ENCODE results near the gene ZMYND11. TPM values are rescaled to one million over a fixed set of nuclear protein-coding genes. Genes with fewer than 3 reads are reported as not detected.

The ZMYND11 gene
- total and polyA plus RNA-seq, 9 of the 15 experiments (the other 6 are each of a cell fraction or from before 2014, with no cell fraction given): 2.7 to 13.8 (median 8.8) TPM

GRCh38 chr10:271201-271600 is 135.9 kb downstream of the ZMYND11 start:
- ATAC-seq (no peak), DNase-seq (ENCODE audit: extremely low read depth in 1 of 4, low spot score in 3 of 4) (no peak), FAIRE-seq (no peak)
- CTCF ChIA-PET (ENCODE audit: low intra/inter-chr PET ratio): no interaction called here
- peaks cover 15% of the 10 kb centered on the region; the same call in 1 of the 2 replicates for H4K20me1 ChIP-seq (replicated peaks; ENCODE audit: control insufficient read depth, insufficient read depth, low read length)
- BruUV-seq (replicated peaks): no TSS peak
- H3K79me2 ChIP-seq (ENCODE audit: control insufficient read depth, insufficient read depth, low read length): no peaks in the 10 kb centered on the region
- peaks cover 46 to 63% of the 10 kb centered on the region in 2 experiments for H3K27me3 ChIP-seq (ENCODE audit: control insufficient read depth in 2 of 2, insufficient read depth in 2 of 2, low read length in 2 of 2)
- H3K4me1 ChIP-seq (replicated peaks in 1 of 2; ENCODE audit: control insufficient read depth in 2 of 2, insufficient read depth in 2 of 2, low read length in 2 of 2): no peaks in the 10 kb centered on the region
- no peaks in the 10 kb centered on the region for H3K36me3 ChIP-seq (ENCODE audit: control insufficient read depth, insufficient read depth, low read length)
- H2AFZ ChIP-seq (ENCODE audit: low read depth, low read length): no peak overlapping the region
- no peak overlapping the region for H3K27ac ChIP-seq (ENCODE audit: extremely low read depth, low read depth, low read length)
- POLR2A ChIA-PET: no interaction called here
- no peak overlapping the region for H3K9ac ChIP-seq (ENCODE audit: insufficient read depth in 1 of 2, low read depth in 2 of 2, low read length in 2 of 2)
- no peak overlapping the region for H3K4me2 ChIP-seq (ENCODE audit: insufficient read depth, low read length)
- no peak overlapping the region for H3K4me3 ChIP-seq
- TF ChIP-seq CBX3 (IDR thresholded peaks at IDR 0.05; ENCODE audit: borderline replicate concordance in 1 of 2, low read length in 2 of 2) (no peak), HDAC8 (tag; IDR thresholded peaks at IDR 0.05) (no peak), ZHX1 (conservative IDR thresholded peaks at IDR 0.05; ENCODE audit: low read length) (no peak), KLF10 (CRISPR knock-in tag; IDR thresholded peaks at IDR 0.05) (no peak), ZNF24 (IDR thresholded peaks at IDR 0.05) (no peak), ETS1 (conservative IDR thresholded peaks at IDR 0.05; ENCODE audit: control insufficient read depth, low read depth, low read length) (no peak), ELK1 (CRISPR knock-in tag; IDR thresholded peaks at IDR 0.05) (no peak), SMARCA4 (IDR thresholded peaks at IDR 0.05) (no peak)
- 0% methylated on average over 3 of the region's 3 CpGs for WGBS (ENCODE audit: insufficient coverage, low coverage, missing lambda C conversion rate)
- intact Hi-C loops (cut with micrococcal nuclease): no loop called here
- H3K9me3 ChIP-seq (replicated peaks; ENCODE audit: control insufficient read depth, insufficient read depth, low read depth, low read length): no peaks in the 10 kb centered on the region
- in situ Hi-C loops (cut with MboI): no loop called here
- H3K9me1 ChIP-seq (ENCODE audit: control insufficient read depth, insufficient read depth, low read length): peaks cover 2% of the 10 kb centered on the region

Measured in K562 (cell line).